GF-D8 (cell line): Measurements from ENCODE around the gene HACD1.

Experiments
- DNase-seq: peaks from one replicate; lab custom pipeline; 2025; lab: John Stamatoyannopoulos, UW

HACD1 gene

GRCh38 chr10:17617031-17617911 lies at the start of gene HACD1:
HACD1 (minus strand) TSS chr10:17617374; CDS start chr10:17617339, 35 bp downstream.
- DNase-seq: peak; percentile 61

DNA sequence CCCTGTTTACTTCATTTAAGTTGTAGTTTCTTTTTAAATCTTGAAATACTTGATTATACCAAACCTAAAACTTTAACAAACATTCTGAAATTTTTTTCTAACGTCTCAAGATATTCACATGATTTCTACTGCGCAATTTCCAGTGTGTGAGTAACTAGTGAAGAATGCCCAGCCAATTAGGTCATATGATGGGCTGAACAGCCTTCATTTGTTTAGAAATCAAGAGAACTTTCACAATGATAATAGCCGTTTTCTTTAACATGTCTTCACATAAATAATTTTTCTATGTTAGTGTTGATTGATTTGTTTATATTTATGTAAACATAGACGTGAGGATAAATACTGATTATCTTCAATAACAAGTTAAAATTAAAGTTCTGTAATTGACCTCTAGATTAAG lies 48.6 kb upstream of the HACD1 start:
- DNase-seq: no peak

DNA sequence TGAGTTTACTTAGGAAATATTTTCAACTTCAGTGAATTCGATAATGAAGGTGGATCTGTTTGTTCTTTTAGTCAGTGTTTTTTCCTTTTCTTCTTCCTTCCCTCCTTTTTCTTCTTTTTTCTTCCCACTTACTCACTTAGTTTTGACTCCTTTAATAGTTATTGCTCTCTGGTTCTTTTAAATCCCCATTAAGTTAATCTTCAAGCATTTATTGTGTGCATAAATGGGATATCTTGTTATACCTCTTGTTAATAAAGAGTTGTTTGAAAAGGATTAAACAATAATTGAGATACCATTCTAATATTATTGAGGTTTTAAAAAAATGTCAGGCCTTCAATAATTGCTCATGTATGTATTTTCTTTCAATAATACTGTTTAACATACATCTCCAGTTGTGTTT lies 46.3 kb upstream of the HACD1 start:
- DNase-seq: no peak

DNA sequence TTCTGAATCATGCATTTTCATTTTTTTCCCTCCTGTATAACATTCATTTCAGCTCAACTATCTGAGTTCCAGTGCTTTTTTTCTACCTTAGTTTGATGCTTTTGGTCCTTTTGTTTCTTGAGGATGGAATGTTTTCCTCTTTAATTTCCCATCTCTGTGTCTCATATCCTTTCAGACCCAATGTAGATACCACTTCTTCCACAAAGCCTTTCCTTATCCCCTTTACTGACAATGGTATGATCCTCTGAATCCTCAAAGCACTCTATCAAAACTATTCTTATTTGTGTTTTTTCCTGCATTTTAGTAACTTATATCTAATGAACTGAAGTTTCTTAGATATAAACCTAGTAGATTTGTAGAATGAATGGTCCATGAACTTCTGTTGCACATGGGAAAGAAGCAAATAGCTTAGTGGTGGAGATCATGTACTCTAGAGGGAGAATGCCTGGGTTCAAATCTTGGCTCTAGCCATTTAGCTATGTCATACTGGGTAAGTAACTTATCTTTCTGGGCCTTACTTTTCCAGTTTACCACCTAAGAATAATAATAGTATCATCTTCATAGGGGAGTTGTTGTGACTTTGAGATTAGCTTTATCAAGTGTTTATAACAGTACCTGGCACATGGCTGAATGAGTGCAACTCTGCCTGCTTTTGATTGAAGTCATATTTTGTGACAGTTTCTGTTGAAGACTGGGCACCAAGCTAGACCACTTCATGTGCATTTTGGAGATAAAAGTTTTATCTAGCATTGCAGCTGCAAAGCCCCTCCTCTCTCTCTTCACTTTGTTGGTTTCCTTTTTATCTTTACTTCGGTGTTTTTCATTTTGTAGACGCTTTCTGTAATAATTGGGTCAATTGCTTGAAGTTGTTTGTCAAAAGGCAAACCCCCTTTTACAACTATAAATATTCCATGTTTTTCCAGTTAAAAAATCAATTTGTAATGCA lies 45.3 kb upstream of the HACD1 start:
- no peak for DNase-seq

- DNase-seq: no peak
Measured at GRCh38 chr10:17661510-17661909, 44.3 kb upstream of the HACD1 start.

- no peak for DNase-seq
Measured at GRCh38 chr10:17660921-17661320, 43.7 kb upstream of the HACD1 start.

GRCh38 chr10:17659365-17659764 lies 42.2 kb upstream of the HACD1 start:
- no peak for DNase-seq

DNA sequence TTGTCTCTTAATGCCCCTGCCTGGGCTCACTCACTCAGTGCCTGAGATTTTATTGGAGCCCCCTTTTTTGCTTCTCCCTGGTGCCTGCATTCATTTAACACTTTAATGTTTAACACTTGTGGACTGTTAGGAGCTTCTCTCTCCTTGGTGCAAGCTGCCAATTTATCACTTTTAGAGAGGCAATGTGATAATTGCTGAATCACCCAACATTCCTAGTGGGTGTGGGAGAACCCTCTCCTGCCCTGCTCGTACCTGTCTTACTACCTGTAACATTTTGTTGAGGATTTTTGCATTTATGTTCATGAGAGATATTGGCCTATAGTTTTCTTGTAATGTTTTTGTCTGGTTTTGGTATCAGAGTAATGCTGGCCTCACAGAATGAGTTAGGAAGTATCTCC lies 39.9 kb upstream of the HACD1 start:
- DNase-seq: no peak

GRCh38 chr10:17655567-17656146 lies 38.5 kb upstream of the HACD1 start:
- peak; percentile 93 for DNase-seq

DNA sequence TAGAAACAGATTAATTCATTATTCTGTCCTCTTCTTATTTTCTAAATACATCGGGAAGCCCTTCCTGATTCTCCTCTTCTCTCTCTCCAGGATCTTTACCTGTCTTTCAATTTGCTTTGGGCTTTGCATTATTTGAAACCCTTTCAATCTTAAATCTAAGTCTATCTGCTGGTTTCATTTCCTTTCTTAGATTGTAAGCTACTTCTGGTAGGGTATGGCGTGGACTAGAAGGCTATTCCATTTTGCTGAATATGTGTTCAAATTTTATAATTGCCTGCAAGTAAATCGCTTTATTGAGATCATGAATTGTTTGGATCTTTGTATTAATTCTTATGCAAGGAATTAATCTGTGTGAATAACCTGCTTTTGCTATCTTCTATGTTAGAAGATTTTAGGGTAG lies 37.8 kb upstream of the HACD1 start:
- DNase-seq: no peak

DNA sequence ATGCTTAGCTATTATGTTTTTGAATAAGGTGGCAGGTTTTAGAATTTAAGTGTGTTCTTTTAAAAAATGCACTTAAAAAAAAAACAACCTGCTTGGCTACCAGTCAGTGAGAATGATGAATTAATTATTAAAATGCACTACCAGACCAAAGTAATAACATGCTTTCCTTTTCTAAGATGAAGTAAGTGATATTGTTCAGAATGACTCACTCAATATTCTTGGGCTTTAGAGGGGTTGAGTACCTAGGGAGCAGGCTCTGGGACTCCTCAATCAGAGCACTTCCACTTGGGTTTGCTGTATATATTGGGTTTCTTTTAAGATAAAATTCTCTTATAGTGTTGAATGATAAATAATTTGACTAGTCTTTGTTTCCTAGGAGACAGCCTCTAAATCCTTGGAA lies 35.4 kb upstream of the HACD1 start:
- DNase-seq: no peak

GRCh38 chr10:17651896-17652295 lies 34.7 kb upstream of the HACD1 start:
- DNase-seq: no peak

DNA sequence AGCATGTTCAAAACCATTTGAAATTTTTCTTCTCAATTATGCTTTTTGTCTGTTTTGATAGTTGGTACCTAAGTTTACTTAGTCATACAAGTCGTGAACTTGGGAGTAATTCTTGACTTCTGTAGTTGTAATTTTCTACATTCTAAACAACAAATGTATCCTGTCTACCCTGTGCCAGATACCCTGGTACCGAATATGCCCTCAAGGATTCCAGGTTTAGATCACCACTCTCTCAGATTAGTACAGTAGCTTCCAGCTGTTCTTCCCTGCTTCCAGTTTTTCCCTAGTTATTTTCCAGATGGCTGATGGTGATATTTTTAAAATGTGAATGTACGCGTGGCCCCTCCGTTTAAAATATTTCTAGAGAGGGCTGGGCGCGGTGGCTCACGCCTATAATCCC lies 33.2 kb upstream of the HACD1 start:
- DNase-seq: no peak

DNA sequence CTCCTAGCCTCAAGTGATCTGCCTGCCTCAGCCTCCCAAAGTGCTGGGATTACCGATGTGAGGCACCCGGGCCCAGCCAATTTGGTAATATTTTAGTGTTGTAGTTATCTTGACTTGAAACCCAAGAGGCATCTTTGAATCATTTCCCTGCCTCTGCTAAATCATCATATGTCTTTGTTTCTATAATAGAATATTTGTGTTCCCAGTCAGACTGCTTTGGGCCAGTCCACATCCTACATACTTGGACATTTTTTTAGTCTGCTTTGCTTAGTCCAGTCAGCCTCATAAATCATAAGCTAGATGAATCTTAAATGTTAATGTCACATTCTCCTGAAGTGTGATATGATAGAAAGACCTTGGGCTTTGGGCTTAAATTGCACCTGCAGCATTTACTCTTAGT lies 32.7 kb upstream of the HACD1 start:
- no peak for DNase-seq

DNA sequence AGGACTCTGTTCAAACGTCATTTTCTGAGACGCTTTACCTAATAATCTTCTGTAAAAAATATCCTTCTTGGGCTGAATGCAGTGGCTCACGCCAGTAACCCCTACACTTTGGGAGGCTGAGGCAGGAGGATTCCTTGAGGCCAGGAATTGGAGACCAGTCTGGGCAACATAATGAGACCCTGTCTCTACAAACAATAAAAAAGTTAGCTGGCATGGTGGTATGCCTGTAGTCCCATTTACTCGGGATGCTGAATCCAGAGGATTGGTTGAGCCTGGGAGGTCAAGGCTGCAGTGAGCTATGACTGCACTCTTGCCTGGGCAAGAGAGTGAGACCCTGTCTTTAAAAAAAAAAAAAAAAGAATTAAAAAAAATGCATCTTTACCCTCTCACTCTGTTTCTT lies 31.9 kb upstream of the HACD1 start:
- no peak for DNase-seq

- no peak for DNase-seq
Measured at GRCh38 chr10:17648243-17649035, 31.3 kb upstream of the HACD1 start.

GRCh38 chr10:17647326-17647725 lies 30.2 kb upstream of the HACD1 start:
- DNase-seq: peak; percentile 71

DNA sequence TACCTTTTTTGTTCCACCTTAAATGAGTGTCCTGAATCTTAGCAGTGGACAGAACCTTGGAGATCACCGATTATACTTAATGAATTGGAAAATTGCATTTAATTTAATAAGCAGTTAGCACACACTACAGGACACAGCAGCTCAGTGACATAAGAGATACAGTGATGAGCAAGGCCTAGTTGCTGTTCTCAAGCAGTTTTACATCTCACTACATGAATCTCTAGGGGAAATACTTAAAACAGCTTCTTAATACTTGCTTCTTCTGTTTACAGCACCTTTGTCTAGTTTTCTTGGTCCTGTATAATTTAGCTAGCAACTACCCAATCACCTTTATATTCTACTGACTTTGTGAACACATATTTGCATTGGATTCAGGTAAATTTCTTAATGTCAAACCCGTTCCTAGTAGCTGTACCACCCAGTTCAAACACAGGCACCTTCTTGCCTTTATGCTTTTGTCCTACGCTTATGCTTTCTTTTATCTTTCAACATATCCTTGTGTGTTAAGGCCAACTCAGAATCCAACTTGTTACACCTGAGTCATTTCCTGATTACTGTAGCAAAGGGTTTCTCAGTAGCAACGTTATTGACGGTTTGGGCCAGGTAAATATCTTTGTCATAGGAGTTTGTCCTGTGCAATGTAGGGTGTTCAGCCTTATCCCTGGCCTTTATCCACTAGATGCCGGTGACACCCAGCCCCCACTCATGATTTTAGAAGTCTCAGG lies 28.6 kb upstream of the HACD1 start:
- DNase-seq: no peak

DNA sequence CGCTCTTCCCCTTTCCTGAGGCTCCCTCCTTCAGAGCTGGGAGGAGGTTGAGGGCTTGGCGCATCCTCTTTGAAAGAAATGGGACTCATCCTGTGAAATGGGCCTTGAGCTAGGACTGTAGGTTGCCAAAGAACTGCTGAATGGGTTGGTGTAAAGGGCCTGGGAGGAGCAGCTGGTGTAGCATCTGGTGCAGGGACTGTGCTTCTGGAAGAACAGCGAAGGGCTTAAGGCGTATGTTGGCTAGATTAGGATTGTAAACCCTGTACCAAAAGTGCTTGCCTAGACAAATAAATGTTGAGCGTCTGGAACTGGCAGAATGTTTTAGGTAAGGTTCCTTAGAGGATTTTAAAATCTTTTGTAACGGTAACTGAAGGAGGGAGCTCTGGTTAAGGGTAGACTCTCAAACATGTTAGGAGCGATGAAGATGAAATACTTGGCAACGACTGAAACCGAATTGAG lies 27.3 kb upstream of the HACD1 start:
- no peak for DNase-seq

DNA sequence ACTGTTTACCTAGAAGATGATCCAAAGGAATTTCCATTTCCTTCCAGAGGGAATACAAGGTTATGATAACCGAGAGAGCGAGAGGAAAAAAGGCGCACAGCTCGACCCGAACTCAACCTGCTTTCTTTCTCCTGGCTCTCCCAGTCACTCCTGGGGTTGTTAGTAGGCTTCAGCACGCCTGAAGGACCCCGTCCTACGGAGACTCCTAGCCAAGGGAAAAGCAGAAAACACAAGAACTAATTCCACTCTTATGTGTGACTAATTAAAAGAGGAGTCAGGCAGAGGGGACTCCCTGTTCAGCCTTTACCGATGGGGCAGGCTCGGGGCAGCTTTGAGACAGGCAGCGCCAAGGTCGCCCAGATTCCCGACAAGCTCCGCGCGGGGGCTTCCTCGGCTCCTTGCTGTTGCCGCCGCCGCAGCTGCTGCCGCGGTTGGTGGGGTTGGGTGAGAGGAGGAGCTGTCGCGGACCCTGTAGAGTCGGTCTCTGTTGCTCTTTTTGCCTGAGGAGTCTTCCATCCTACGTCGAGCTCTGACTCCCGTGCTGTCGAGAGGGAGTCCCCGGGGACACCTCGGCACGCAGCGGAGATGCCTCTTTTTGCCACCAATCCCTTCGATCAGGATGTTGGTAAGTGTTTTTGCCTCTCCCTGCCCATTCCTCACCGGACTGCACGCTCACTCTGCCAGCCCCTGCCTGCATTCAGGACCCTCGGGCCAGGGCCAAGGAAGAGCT lies 26.7 kb upstream of the HACD1 start, which contains the start of gene STAM:
Gene STAM, plus strand, starts transcription at position 397 of the 730 bp plus-strand sequence. Its CDS starts 189 bp downstream, at position 586.
- peak; percentile 74 for DNase-seq
